Lower leg skin (tissue), 4 donors: ENCODE data around the gene NNT. TPM values are rescaled to one million over a fixed set of nuclear protein-coding genes. Genes with fewer than 3 reads are reported as not detected.

Experiments used
- DNase-seq, 2 donors: peaks; one replicate each; pipeline ENCODE4 v3.0.0-alpha.2; 2019; ENCODE audit warnings: low spot score in 2 of 2
- H3K4me3 ChIP-seq: fragments of 200-600 bp; sonication (generic); 2 replicates; pipeline ENCODE4 v1.5.1; 2017; ENCODE audit warnings: mild to moderate bottlenecking, low read depth; ENCODE audit not compliant: poor library complexity, severe bottlenecking
- CTCF ChIP-seq, 3 donors: fragments of 450-650 bp; IDR thresholded peaks; one replicate each; pipeline ENCODE4 v1.5.1; 2016; ENCODE audit warnings: antibody characterized with exemption in 3 of 3, mild to moderate bottlenecking in 3 of 3, moderate library complexity in 2 of 3
- POLR2A ChIP-seq, 2 donors: fragments of 450-650 bp; IDR thresholded peaks; one replicate each; pipeline ENCODE4 v1.6.1; 2016 to 2017; ENCODE audit warnings: antibody characterized with exemption in 2 of 2, mild to moderate bottlenecking in 1 of 2, moderate library complexity in 1 of 2
- WGBS, 2 donors: methylation state at CpG; one replicate each; pipeline ENCODE4 v1.1.5; 2018; 5-methylcytosine and 5-hydroxymethylcytosine counted together
- intact Hi-C: fragments of 100-400 bp; cut with DNase I; formaldehyde crosslinking; loops from one replicate; pipeline ENCODE4 v1.15.0; 2023; ENCODE audit warnings: low total_unique reads
- total RNA-seq, 4 donors: library from RNA; depleted of rRNA; stranded (reverse); fragments of >200 nt; gene quantifications; one replicate each; pipeline ENCODE4 v1.1.0, GENCODE V29; 2016

Gene NNT
- total RNA-seq, 4 donors from 2014 or later: 24.2 to 34.2 (median 27.7) TPM

GRCh38 chr5:43638107-43638506, 35.1 kb downstream of the NNT start:
- WGBS, 2 donors: 84 to 88% methylated on average over 2 of the region's 2 CpGs
- DNase-seq: no peak
- TF ChIP-seq CTCF (IDR thresholded peaks at IDR 0.05) (no peak), POLR2A (IDR thresholded peaks at IDR 0.05) (no peak)
- intact Hi-C loops: no loop called here
- no peak overlapping the region for H3K4me3 ChIP-seq

- TF ChIP-seq CTCF (IDR thresholded peaks at IDR 0.05): no peak
- TF ChIP-seq POLR2A (IDR thresholded peaks at IDR 0.05): no peak
- DNase-seq: no peak
- no peak overlapping the region for H3K4me3 ChIP-seq
- intact Hi-C loops: no loop called here
These were observed 35.6 kb downstream of the NNT start for GRCh38 chr5:43638546-43638945.

GRCh38 chr5:43639566-43639965, 36.6 kb downstream of the NNT start:
- WGBS, 2 donors: 77 to 87% methylated on average over 1 of the region's 1 CpG
- no peak for DNase-seq
- H3K4me3 ChIP-seq: no peak overlapping the region
- TF ChIP-seq CTCF (IDR thresholded peaks at IDR 0.05) (no peak), POLR2A (IDR thresholded peaks at IDR 0.05) (no peak)
- intact Hi-C loops: no loop called here

- TF ChIP-seq CTCF (IDR thresholded peaks at IDR 0.05): no peak
- no peak for TF ChIP-seq POLR2A (IDR thresholded peaks at IDR 0.05)
- WGBS, 2 donors: 93 to 97% methylated on average over 2 of the region's 2 CpGs
- no peak for DNase-seq
- intact Hi-C loops: no loop called here
- H3K4me3 ChIP-seq: no peak overlapping the region
These were observed 39.4 kb downstream of the NNT start for GRCh38 chr5:43642428-43642827.

- 100% methylated on average over 1 of the region's 1 CpG for WGBS, 2 donors
- intact Hi-C loops: no loop called here
These were observed 40.3 kb downstream of the NNT start for GRCh38 chr5:43643327-43643726.

More at GRCh38 chr5:43643327-43643726, 40.3 kb downstream of the NNT start:
- no peak for DNase-seq
- TF ChIP-seq POLR2A (IDR thresholded peaks at IDR 0.05) (no peak), CTCF (IDR thresholded peaks at IDR 0.05) (no peak)
- no peak overlapping the region for H3K4me3 ChIP-seq
